NCI-H2107 treated with DMSO at 0.1 percent for 48 hours (cell line): ENCODE results near the gene TOR3A.

Experiments used
- DNase-seq: peaks from one replicate; lab custom pipeline; 2025; ENCODE audit not compliant: unreplicated experiment; lab: John Stamatoyannopoulos, UW

TOR3A gene

GRCh38 chr1:179066471-179066870 lies 15.4 kb upstream of the TOR3A start:
- DNase-seq: no peak

- no peak for DNase-seq
These were observed 4.5 kb upstream of the TOR3A start for GRCh38 chr1:179077396-179077795.

- DNase-seq: peak; percentile 83
These were observed 2.6 kb upstream of the TOR3A start for GRCh38 chr1:179079113-179079761.

- no peak for DNase-seq
These were observed 794 bp upstream of the TOR3A start for GRCh38 chr1:179080866-179081686.

GRCh38 chr1:179082333-179082998 lies 596 bp downstream of the TOR3A start:
- DNase-seq: no peak

GRCh38 chr1:179082999-179083335 lies 1.1 kb downstream of the TOR3A start:
- no peak for DNase-seq

- DNase-seq: no peak
These were observed 1.7 kb downstream of the TOR3A start for GRCh38 chr1:179083533-179083932.

GRCh38 chr1:179087665-179088064 lies 5.8 kb downstream of the TOR3A start:
- DNase-seq: peak; percentile 42

GRCh38 chr1:179089827-179090482 lies 8.1 kb downstream of the TOR3A start:
- no peak for DNase-seq

GRCh38 chr1:179090522-179090921 lies 8.7 kb downstream of the TOR3A start:
- DNase-seq: no peak

- DNase-seq: no peak
These were observed 9.1 kb downstream of the TOR3A start for GRCh38 chr1:179090923-179091322.

GRCh38 chr1:179091691-179092165 lies 9.9 kb downstream of the TOR3A start:
- DNase-seq: peak; percentile 29

GRCh38 chr1:179092896-179093461 lies 11.1 kb downstream of the TOR3A start:
- no peak for DNase-seq

GRCh38 chr1:179094818-179095217 lies 12.9 kb downstream of the TOR3A start:
- no peak for DNase-seq

- DNase-seq: no peak
These were observed 13.5 kb downstream of the TOR3A start for GRCh38 chr1:179095377-179095776.

- DNase-seq: no peak
These were observed 14.1 kb downstream of the TOR3A start for GRCh38 chr1:179095924-179096323.

GRCh38 chr1:179099891-179100290 lies 18.0 kb downstream of the TOR3A start:
- DNase-seq: no peak

- DNase-seq: no peak
These were observed 19.7 kb downstream of the TOR3A start for GRCh38 chr1:179101566-179101965.

GRCh38 chr1:179103999-179104398 lies 22.1 kb downstream of the TOR3A start:
- no peak for DNase-seq

- no peak for DNase-seq
These were observed 22.9 kb downstream of the TOR3A start for GRCh38 chr1:179104611-179105250.

- peak; percentile 33 for DNase-seq
These were observed 23.5 kb downstream of the TOR3A start for GRCh38 chr1:179105393-179105792.
